K562 (cell line): ENCODE results near the gene SUPT3H. TPM values are rescaled to one million over a fixed set of nuclear protein-coding genes. Genes with fewer than 3 reads are reported as not detected.
A peak's percentile ranks its signal among the peaks of the same experiment; 100 is the strongest.

Experiments used
- CBX2 ChIP-seq: fragments of 200-600 bp; sonication (generic); IDR thresholded peaks from one replicate; pipeline ENCODE4 v1.6.1; 2012; ENCODE audit warnings: mild to moderate bottlenecking, low read length, inconsistent platforms; ENCODE audit not compliant: insufficient read depth, poor library complexity, severe bottlenecking
- ERF ChIP-seq: fragments of 450-650 bp; formaldehyde crosslinking; IDR thresholded peaks from 2 replicates; pipeline ENCODE4 v1.4.0; 2020; ENCODE audit warnings: mild to moderate bottlenecking, mixed read lengths
- MLLT1 ChIP-seq, 2 experiments: fragments of 450-650 bp; IDR thresholded peaks; 2 replicates each; pipeline ENCODE4 v1.6.1; 2016
- MXI1 ChIP-seq: IDR thresholded peaks from 2 replicates; pipeline ENCODE4 v1.6.1; 2011; ENCODE audit warnings: low read depth, mild to moderate bottlenecking, improper control_type of control experiment, low read length
- NBN ChIP-seq: fragments of 450-650 bp; IDR thresholded peaks from 2 replicates; pipeline ENCODE4 v1.6.1; 2016; ENCODE audit warnings: low read depth, mild to moderate bottlenecking
- NFATC3 ChIP-seq: fragments of 450-650 bp; IDR thresholded peaks from 2 replicates; pipeline ENCODE4 v1.6.1; 2017; ENCODE audit warnings: mild to moderate bottlenecking
- NFE2 ChIP-seq: IDR thresholded peaks from 2 replicates; pipeline ENCODE4 v1.6.1; 2014; ENCODE audit warnings: antibody characterized with exemption, low read depth
- TRIM28 ChIP-seq: fragments of 450-650 bp; IDR thresholded peaks from 2 replicates; pipeline ENCODE4 v1.6.1; 2017
- ZBTB49 ChIP-seq: sonication (generic); formaldehyde crosslinking; IDR thresholded peaks from 2 replicates; pipeline ENCODE4 v1.8.0; 2022; ENCODE audit warnings: missing genetic modification reagents, mild to moderate bottlenecking, borderline replicate concordance
- ZNF121 ChIP-seq: sonication (generic); formaldehyde crosslinking; conservative IDR thresholded peaks from 2 replicates; pipeline ENCODE4 v1.8.0; 2022; ENCODE audit warnings: missing genetic modification reagents
- ZNF407 ChIP-seq: fragments of 450-650 bp; IDR thresholded peaks from 2 replicates; pipeline ENCODE4 v1.6.1; 2016; ENCODE audit warnings: low read depth
- ZNF512 ChIP-seq: IDR thresholded peaks from 2 replicates; pipeline ENCODE4 v1.6.1; 2016; ENCODE audit warnings: missing genetic modification characterization, missing compliant biosample characterization
- ZNF644 ChIP-seq: fragments of 200-800 bp; sonication (Bioruptor generic); IDR thresholded peaks from 2 replicates; pipeline ENCODE4 v1.6.1; 2016; ENCODE audit warnings: low read depth, missing genetic modification characterization, missing compliant biosample characterization
- ZNF766 ChIP-seq: fragments of 200-800 bp; sonication (Bioruptor generic); conservative IDR thresholded peaks from 2 replicates; pipeline ENCODE4 v1.6.1; 2016; ENCODE audit warnings: missing genetic modification characterization, missing compliant biosample characterization
- polyA plus RNA-seq, 8 experiments: library from polyadenylated mRNA; depleted of rRNA in 4 of 8; stranded (reverse) in 5 of 8; unstranded in 3 of 8; fragments of >200 nt; fragmentation: Nextera tagmentation in 2 of 8; fragmentation: Illumina TruSeq in 1 of 8; extraction: Ambion mirVana in 2 of 8; extraction: Trizol in 1 of 8; gene quantifications; 2 replicates each; pipeline versions ENCODE4 v1.2.1 to v1.2.3, GENCODE V29; 2011 to 2014; ENCODE audit warnings: inconsistent platforms in 1 of 8, missing spikeins in 1 of 8
- total RNA-seq, 7 experiments: library from RNA; depleted of rRNA in 6 of 7; stranded (reverse); fragments of >200 nt in 6 of 7; fragmentation: Illumina TruSeq in 2 of 7; extraction: Trizol in 2 of 7; gene quantifications; 2 replicates each; pipeline versions ENCODE4 v1.2.1 to v1.2.3, GENCODE V29; 2011 to 2021; ENCODE audit warnings: low replicate concordance in 1 of 7

SUPT3H gene
- total and polyA plus RNA-seq, 9 of the 15 experiments (the other 6 are each of a cell fraction or from before 2014, with no cell fraction given): 7.2 to 16.3 (median 11.9) TPM

- TF ChIP-seq ZNF121 (CRISPR knock-in tag) (no peak), ZNF766 (CRISPR knock-in tag) (peak; percentile 4; the same call in 1 of the 2 replicates), TRIM28 (peak; percentile 38; the same call in 1 of the 2 replicates), MLLT1 (IDR thresholded peaks at IDR 0.05) (peak; percentile 26 to 35; a peak in 2 of 4 replicates), ERF (CRISPR knock-in tag) (peak; percentile 77; the same call in 1 of the 2 replicates), ZBTB49 (CRISPR knock-in tag) (no peak), ZNF512 (tag) (peak; percentile 44), MXI1 (no peak), ZNF407 (no peak), CBX2 (no peak), NFATC3 (no peak), NFE2 (no peak), ZNF644 (no peak), NBN (peak; percentile 18)
Measured at GRCh38 chr6:45378334-45378926, 696 bp upstream of the SUPT3H start (continued).
